HG02588 (cell line): ENCODE data around the gene NACC1.

Source experiments
- ATAC-seq: cut with Tn5 transposase; IDR thresholded peaks from one replicate; pipeline ENCODE4 v1.9.1; 2021; ENCODE audit warnings: mild to moderate bottlenecking, moderate library complexity; ENCODE audit not compliant: unreplicated experiment

NACC1 gene

DNA sequence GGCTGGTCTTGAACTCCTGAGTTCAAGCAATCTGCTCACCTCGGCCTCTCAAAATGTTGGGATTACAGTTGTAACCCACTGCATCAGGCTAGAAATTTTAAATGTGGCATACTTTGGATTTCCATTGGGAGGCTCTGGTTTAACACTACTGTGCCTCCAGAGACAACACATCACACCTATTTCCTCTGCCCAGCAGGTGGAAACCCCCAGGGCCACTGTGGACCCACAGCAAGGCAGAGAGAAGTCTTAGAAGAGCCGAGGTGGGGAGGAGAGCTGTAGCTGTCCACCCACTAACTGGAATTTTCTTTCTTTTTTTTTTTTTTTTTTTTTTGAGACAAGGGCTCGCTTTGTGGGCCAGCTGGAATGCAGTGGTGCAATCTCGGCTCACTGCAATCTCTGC lies 71.5 kb downstream of the NACC1 start:
- no peak for ATAC-seq
